Testis (tissue), 2 donors: Measurements from ENCODE around the gene CCDC57.

ENCODE experiments used
- CTCF ChIP-seq, 3 experiments: fragments of 450-650 bp in 2 of 3; fragments of 200-600 bp in 1 of 3; sonication (generic) in 1 of 3; IDR thresholded peaks; one replicate each; pipeline ENCODE4 v1.5.1; 2016 to 2019; ENCODE audit warnings: antibody characterized with exemption in 3 of 3, mild to moderate bottlenecking in 2 of 3, moderate library complexity in 1 of 3
- POLR2A ChIP-seq: fragments of 450-650 bp; IDR thresholded peaks from one replicate; pipeline ENCODE4 v1.6.1; 2017; ENCODE audit warnings: antibody characterized with exemption, mild to moderate bottlenecking, moderate library complexity

- TF ChIP-seq CTCF (IDR thresholded peaks at IDR 0.05) (no peak), POLR2A (no peak)
These were observed 13.1 kb downstream of the CCDC57 start for GRCh38 chr17:82199496-82199895.
